ENCODE results near the gene KICS2. TPM values are rescaled to one million over a fixed set of nuclear protein-coding genes. Genes with fewer than 3 reads are reported as not detected.
"Not testable (repeated sequence)": the region's sequence is repeated elsewhere in the genome, so short reads cannot be mapped to it uniquely, and the experiment has no call there.

Gene KICS2
- 4.4 and 6.0 TPM in 2 replicates for total RNA-seq

GRCh38 chr12:64222009-64222765, at the start of gene KICS2:
TSS of gene KICS2 (minus strand) at chr12:64222296. CDS start at chr12:64222237, 59 bp downstream.
- DNase-seq: peak; percentile 97

GRCh38 chr12:64270411-64270810, 48.3 kb upstream of the KICS2 start:
- no peak for DNase-seq

- no peak for DNase-seq
These were observed 47.1 kb upstream of the KICS2 start for GRCh38 chr12:64269161-64269560.

DNA sequence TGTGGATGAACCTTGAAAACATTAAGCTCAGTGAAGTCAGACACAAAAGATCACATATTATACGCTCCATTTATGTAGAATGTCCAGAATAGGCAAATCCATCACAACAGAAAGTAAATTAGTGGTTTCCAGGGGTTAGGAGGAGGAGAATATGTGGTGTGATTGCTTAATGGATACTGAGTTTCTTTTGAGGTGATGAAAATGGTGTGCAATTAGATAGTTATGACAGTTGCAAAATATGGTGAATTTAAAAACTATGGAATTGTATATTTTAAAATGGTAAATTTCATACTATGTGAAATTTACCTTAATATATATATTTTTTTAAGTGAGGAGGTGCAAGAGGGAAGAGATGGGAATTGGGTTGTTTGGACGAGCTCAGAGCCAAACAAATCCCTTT, 46.3 kb upstream of the KICS2 start:
- DNase-seq: no peak

DNA sequence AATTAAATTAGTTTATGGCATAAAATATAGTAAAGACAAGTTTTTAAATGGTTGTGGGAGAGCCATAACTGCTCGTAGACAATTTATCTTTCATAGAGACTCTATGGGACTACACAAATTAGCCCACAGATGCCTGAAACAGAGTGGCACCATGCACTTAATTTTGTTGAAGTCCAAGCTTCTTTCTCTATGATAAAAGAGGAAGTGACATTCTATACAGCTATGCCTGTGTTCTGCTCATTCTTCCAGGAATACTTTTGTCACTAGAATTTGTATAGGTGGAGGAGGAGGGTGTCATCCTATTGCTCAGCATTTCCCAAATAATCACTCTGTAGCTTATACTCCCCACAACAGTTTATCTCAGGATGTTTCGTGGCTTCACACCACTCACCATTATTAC, 43.7 kb upstream of the KICS2 start:
- no peak for DNase-seq

DNA sequence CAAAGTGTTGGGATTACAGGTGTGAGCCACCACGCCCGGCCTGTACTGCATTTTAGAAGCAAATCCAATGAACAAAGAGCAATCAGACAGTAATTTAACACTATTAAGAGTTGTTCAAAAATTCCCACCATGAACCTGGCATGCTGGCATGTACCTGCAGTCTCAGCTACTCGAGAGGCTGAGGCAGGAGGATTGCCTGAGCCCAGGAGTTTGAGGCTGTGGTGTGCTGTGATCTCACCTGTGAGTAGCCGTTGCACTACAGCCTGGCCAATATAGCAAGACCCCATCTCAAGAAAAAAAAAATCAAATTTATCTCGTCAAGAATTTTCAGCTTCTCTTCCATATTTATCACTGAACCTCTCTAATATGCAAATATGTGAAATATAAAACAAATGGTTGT, 39.7 kb upstream of the KICS2 start:
- DNase-seq: no peak

DNA sequence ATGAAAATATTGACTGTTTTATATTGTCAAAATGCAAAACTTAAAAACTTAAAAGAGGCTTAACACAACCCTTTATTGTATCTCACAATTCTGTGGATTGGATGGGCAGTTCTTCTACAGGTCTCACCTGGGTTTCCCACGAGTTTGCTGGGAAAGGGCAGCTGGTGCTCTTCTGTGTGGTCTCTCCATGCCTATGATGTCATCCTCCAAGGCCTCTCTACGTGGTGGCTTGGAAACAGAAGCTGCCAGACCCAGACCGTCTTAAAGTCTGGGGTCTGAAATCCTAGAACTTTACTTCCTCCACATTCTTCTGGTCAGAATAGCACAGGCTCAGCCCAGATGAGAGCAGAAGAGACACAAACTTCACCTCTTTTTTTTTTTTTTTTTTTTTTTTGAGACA, 36.5 kb upstream of the KICS2 start:
- no peak for DNase-seq

DNA sequence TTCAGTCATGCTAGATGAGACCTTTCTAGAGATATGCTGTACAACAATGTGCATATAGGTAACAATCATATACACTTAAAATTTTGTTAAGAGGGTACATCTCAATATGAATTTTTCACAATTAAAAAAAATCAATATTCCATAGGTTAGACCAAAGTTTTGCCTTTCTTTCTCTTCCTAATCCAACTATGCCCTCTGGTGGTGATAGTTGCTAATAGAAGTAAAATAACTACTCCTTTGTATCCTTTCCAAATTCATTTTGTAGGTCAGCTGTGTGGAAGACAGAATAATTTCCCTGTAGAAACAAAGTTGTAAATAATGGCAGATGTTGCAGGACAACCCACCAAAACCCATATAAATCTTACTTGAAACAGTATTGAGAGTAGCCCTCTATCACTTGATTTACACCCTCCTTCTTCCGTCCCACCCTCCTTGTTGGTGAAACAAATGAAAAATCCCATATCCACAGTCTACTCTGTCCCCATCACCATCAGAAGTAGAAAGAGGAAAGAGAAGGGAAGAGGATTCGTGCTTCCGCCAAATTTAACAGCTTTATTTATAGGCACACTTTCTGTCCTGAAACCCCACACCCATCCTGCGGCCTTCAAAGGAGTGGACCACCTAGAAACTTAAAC, 34.2 kb upstream of the KICS2 start:
- peak; percentile 80 for DNase-seq

DNA sequence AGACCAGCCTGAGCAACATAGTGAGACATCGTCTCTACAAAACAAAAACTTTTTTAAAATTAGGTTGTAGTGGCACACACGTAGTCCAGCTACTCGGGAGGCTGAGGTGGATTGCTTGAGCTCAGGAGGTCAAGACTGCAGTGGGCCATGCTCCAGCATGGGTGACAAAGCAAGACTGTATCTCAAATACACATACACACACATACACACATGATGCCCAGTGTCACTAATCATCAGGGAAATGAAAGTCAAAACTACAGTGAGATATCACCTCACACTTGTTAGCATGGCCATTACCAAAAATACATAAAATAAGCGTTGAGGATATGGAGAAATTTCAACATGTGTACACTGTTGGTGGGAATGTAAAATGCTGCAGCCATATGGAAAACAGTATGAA, 33.2 kb upstream of the KICS2 start:
- no peak for DNase-seq

DNA sequence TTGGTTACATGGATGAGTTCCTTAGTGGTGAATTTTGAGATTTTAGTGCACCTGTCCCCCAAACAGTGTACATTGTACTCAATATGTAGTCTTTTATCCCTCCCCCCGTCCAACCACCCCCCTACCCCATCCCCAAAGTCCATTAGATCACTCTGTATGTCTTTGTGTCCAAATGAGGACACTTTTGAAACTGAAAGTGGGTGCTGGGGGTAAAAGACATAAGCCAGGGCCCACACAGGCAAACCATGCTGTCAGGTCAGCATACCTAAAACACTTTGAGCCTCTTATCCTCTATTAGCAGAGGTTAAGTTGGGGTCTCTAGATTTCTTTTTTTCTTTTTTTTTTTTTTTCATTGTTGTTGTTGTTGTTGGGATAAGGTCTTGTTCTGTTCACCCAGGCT, 31.3 kb upstream of the KICS2 start:
- DNase-seq: no peak

DNA sequence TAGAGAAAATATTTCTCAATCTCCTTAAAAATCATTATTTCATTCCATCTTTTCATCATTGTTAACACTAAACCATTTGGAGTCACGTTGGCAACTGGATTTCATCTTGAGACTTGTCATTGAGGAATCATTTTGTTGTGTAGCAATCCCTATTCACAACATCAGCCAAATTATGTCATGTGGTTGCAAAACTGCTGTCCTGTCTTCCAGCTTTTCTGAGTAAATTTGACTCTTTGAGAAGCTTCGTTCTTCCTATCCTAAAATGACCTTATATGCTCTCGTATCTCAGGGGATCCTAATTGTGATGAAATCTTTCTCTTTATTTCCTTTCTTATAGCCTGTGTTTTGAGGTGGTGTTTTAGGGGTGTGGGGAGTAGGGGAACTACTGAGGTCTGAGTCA, 30.6 kb upstream of the KICS2 start:
- DNase-seq: no peak

GRCh38 chr12:64243809-64244208, 21.7 kb upstream of the KICS2 start:
- DNase-seq: no peak

GRCh38 chr12:64240781-64241180, 18.7 kb upstream of the KICS2 start:
- no peak for DNase-seq

- no peak for DNase-seq
These were observed 15.3 kb upstream of the KICS2 start for GRCh38 chr12:64237382-64237781.

- DNase-seq: peak; percentile 40
These were observed 14.5 kb upstream of the KICS2 start for GRCh38 chr12:64236549-64236948.

- no peak for DNase-seq
These were observed 10.1 kb upstream of the KICS2 start for GRCh38 chr12:64232196-64232595.

DNA sequence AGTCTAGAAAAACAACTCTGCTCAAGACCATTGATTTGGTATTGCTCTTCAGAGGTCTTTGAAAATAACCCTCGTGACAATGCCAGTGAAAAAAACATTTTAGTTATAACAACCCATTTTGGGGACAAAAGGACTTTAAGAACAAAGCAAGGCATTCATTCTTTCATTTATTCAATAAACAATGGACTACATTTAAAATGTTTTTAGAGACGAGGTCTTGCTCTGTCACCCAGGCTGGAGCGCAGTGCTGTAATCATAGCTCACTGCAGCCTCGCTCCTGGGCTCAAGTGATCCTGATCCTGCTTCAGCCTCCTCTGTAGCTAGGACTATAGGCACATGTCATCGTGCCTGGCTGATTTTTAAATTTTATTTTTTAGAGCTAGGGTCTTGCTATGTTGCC, 7.7 kb upstream of the KICS2 start:
- DNase-seq: no peak

- no peak for DNase-seq
These were observed 7.1 kb upstream of the KICS2 start for GRCh38 chr12:64229240-64229639.

- no peak for DNase-seq
These were observed 3.5 kb upstream of the KICS2 start for GRCh38 chr12:64225626-64226025.

DNA sequence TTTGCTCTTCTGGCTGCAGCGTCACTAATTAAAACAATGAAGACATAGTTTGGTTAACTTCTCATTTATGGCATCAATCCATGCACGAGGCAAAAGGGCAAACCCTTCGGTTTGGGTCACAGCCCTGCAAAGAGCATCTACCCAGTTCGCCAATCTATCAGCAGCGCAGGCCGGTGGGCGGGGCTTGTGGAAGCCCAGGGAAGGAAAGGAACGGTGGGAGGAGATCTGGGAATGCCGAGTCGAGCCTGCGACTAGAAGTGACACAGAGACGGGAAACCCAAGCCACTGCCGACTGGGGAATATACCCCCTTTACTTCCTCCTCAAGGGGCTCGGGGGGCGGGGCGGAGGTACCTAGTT, 466 bp downstream of the KICS2 start:
- peak; percentile 83 for DNase-seq

- no peak for DNase-seq
These were observed 2.0 kb downstream of the KICS2 start for GRCh38 chr12:64220046-64220445.

DNA sequence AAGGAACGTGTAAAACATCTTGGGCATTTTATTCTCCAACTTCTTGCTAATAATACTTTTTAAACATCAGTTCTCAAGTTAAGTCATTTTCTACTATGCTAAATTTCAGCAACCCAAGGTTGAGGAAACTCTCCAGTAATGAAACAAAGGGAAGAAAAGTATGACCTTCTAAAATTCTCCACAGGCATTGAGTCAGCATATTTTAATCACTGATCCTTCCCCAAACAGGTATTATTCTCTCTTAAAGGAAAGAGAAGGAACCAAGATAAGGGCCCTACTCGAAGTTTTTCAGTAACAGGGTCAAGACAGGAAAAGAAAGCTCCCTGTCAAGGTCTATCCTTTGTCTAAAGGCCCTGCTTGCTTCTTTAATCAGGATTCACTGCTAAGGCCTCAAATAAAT, 3.0 kb downstream of the KICS2 start:
- DNase-seq: peak; percentile 4

GRCh38 chr12:64218597-64218996, 3.5 kb downstream of the KICS2 start:
- DNase-seq: no peak

DNA sequence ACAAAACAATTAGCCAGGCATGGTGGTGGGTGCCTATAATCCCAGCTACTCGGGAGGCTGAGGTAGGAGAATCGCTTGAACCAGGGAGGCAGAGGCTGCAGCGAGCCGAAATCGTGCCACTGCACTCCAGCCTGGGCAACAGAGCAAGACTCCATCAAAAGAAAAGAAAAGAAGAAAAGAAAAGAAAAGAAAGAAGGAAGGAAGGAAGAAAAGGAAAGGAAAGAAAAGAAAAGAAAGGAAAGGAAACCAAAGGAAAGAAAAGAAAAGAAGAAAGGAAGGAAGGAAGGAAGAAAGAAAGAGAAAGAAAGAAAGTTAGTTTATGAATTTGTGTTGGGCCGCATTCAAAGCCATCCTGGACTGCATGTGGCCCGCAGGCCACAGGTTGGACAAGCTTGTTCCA, 4.5 kb downstream of the KICS2 start:
- DNase-seq: not testable (repeated sequence)

GRCh38 chr12:64216239-64216638, 5.9 kb downstream of the KICS2 start:
- DNase-seq: no peak
